ENCODE measurements around the gene STON2. TPM values are rescaled to one million over a fixed set of nuclear protein-coding genes. Genes with fewer than 3 reads are reported as not detected.

STON2 gene
- total RNA-seq, 2 experiments from 2014 or later: not detected

GRCh38 chr14:81367563-81367962 lies 32.6 kb downstream of the STON2 start:
- Mint-ChIP-seq H3K36me3 (ENCODE audit: low read depth) (no peaks in the 10 kb centered on the region), H3K4me1 (ENCODE audit: low read depth) (no peaks in the 10 kb centered on the region), H3K9me3 (no peaks in the 10 kb centered on the region), H3K27ac (no peak overlapping the region), H3K27me3 (peaks cover 27% of the 10 kb centered on the region), H3K4me3 (no peak overlapping the region)
- peaks cover 0 to 3% of the 10 kb centered on the region in 2 experiments for H3K27me3 ChIP-seq (ENCODE audit: control insufficient read depth in 1 of 2, insufficient read depth in 2 of 2, low read length in 2 of 2)
- no peaks in the 10 kb centered on the region for H3K9me3 ChIP-seq (ENCODE audit: control insufficient read depth in 1 of 2, insufficient read depth in 1 of 2, low read length in 2 of 2)
- CTCF ChIA-PET: no interaction called here
- POLR2A ChIA-PET: no interaction called here
- ATAC-seq (ENCODE audit: poor library complexity) (no peak), DNase-seq (no peak)
- H3K4me3 ChIP-seq (ENCODE audit: low read length): no peak overlapping the region
- intact Hi-C loops (cut with DNase I, micrococcal nuclease): no loop called here
- H3K36me3 ChIP-seq (ENCODE audit: insufficient read depth, low read length): no peaks in the 10 kb centered on the region
- no peaks in the 10 kb centered on the region for H3K4me1 ChIP-seq (ENCODE audit: insufficient read depth, low read length)
- TF ChIP-seq, protein P1, sequence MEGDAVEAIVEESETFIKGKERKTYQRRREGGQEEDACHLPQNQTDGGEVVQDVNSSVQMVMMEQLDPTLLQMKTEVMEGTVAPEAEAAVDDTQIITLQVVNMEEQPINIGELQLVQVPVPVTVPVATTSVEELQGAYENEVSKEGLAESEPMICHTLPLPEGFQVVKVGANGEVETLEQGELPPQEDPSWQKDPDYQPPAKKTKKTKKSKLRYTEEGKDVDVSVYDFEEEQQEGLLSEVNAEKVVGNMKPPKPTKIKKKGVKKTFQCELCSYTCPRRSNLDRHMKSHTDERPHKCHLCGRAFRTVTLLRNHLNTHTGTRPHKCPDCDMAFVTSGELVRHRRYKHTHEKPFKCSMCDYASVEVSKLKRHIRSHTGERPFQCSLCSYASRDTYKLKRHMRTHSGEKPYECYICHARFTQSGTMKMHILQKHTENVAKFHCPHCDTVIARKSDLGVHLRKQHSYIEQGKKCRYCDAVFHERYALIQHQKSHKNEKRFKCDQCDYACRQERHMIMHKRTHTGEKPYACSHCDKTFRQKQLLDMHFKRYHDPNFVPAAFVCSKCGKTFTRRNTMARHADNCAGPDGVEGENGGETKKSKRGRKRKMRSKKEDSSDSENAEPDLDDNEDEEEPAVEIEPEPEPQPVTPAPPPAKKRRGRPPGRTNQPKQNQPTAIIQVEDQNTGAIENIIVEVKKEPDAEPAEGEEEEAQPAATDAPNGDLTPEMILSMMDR (IDR thresholded peaks at IDR 0.05): no peak
- no peak overlapping the region for H3K27ac ChIP-seq (ENCODE audit: low read depth in 1 of 2, low read length in 2 of 2)

- H3K4me1 Mint-ChIP-seq (ENCODE audit: low read depth): no peaks in the 10 kb centered on the region
Measured at GRCh38 chr14:81366884-81367283, 33.2 kb downstream of the STON2 start.

GRCh38 chr14:81366214-81366613 lies 33.9 kb downstream of the STON2 start:
- Histone ChIP-seq H3K27ac (ENCODE audit: low read depth in 1 of 2, low read length in 2 of 2) (no peak overlapping the region), H3K27me3 (ENCODE audit: control insufficient read depth in 1 of 2, insufficient read depth in 2 of 2, low read length in 2 of 2) (peaks cover 0 to 3% of the 10 kb centered on the region in 2 experiments), H3K4me1 (ENCODE audit: insufficient read depth, low read length) (no peaks in the 10 kb centered on the region), H3K4me3 (ENCODE audit: low read length) (no peak overlapping the region), H3K9me3 (ENCODE audit: control insufficient read depth in 1 of 2, insufficient read depth in 1 of 2, low read length in 2 of 2) (no peaks in the 10 kb centered on the region), H3K36me3 (ENCODE audit: insufficient read depth, low read length) (no peaks in the 10 kb centered on the region)
- Mint-ChIP-seq H3K4me3 (no peak overlapping the region), H3K27me3 (peaks cover 25% of the 10 kb centered on the region), H3K36me3 (ENCODE audit: low read depth) (no peaks in the 10 kb centered on the region), H3K27ac (no peak overlapping the region), H3K9me3 (no peaks in the 10 kb centered on the region), H3K4me1 (ENCODE audit: low read depth) (no peaks in the 10 kb centered on the region)
- DNase-seq (no peak), ATAC-seq (ENCODE audit: poor library complexity) (no peak)
- TF ChIP-seq, protein P1 (IDR thresholded peaks at IDR 0.05): no peak
- ChIA-PET CTCF (no interaction called here), POLR2A (no interaction called here)
- intact Hi-C loops (cut with DNase I, micrococcal nuclease): no loop called here

More at GRCh38 chr14:81366884-81367283, 33.2 kb downstream of the STON2 start:
- Mint-ChIP-seq H3K4me3 (no peak overlapping the region), H3K36me3 (ENCODE audit: low read depth) (no peaks in the 10 kb centered on the region), H3K27ac (no peak overlapping the region), H3K27me3 (peaks cover 25% of the 10 kb centered on the region), H3K9me3 (no peaks in the 10 kb centered on the region)
- H3K9me3 ChIP-seq (ENCODE audit: control insufficient read depth in 1 of 2, insufficient read depth in 1 of 2, low read length in 2 of 2): no peaks in the 10 kb centered on the region
- H3K36me3 ChIP-seq (ENCODE audit: insufficient read depth, low read length): no peaks in the 10 kb centered on the region
- CTCF ChIA-PET: no interaction called here
- no peak overlapping the region for H3K4me3 ChIP-seq (ENCODE audit: low read length)
- DNase-seq (no peak), ATAC-seq (ENCODE audit: poor library complexity) (no peak)
- POLR2A ChIA-PET: no interaction called here
- peaks cover 0 to 3% of the 10 kb centered on the region in 2 experiments for H3K27me3 ChIP-seq (ENCODE audit: control insufficient read depth in 1 of 2, insufficient read depth in 2 of 2, low read length in 2 of 2)
- TF ChIP-seq, protein P1 (IDR thresholded peaks at IDR 0.05): no peak
- intact Hi-C loops (cut with DNase I, micrococcal nuclease): no loop called here
- H3K27ac ChIP-seq (ENCODE audit: low read depth in 1 of 2, low read length in 2 of 2): no peak overlapping the region
- no peaks in the 10 kb centered on the region for H3K4me1 ChIP-seq (ENCODE audit: insufficient read depth, low read length)
